Measurements from ENCODE around the gene EFNA5.

EFNA5 gene

GRCh38 chr5:107541400-107541799 lies 129.3 kb downstream of the EFNA5 start:
- no peak for DNase-seq

GRCh38 chr5:107539726-107540330 lies 130.9 kb downstream of the EFNA5 start:
- no peak for DNase-seq

GRCh38 chr5:107538805-107539445 lies 131.8 kb downstream of the EFNA5 start:
- DNase-seq, result no peak

GRCh38 chr5:107538331-107538730 lies 132.4 kb downstream of the EFNA5 start:
- DNase-seq, result no peak

GRCh38 chr5:107535849-107536248 lies 134.9 kb downstream of the EFNA5 start:
- DNase-seq, result no peak

- DNase-seq, result no peak
Measured at GRCh38 chr5:107533910-107534876, 136.5 kb downstream of the EFNA5 start.

GRCh38 chr5:107532916-107533315 lies 137.8 kb downstream of the EFNA5 start:
- DNase-seq, result no peak

- no peak for DNase-seq
Measured at GRCh38 chr5:107532169-107532878, 138.4 kb downstream of the EFNA5 start.

- DNase-seq, result no peak
Measured at GRCh38 chr5:107531308-107531707, 139.4 kb downstream of the EFNA5 start.

- no peak for DNase-seq
Measured at GRCh38 chr5:107529618-107530017, 141.1 kb downstream of the EFNA5 start.

- DNase-seq, result no peak
Measured at GRCh38 chr5:107526270-107526937, 144.3 kb downstream of the EFNA5 start.

GRCh38 chr5:107524111-107524510 lies 146.6 kb downstream of the EFNA5 start:
- DNase-seq, result no peak

GRCh38 chr5:107523029-107523680 lies 147.6 kb downstream of the EFNA5 start:
- DNase-seq, result no peak

GRCh38 chr5:107522456-107522855 lies 148.3 kb downstream of the EFNA5 start:
- no peak for DNase-seq

- DNase-seq, result no peak
Measured at GRCh38 chr5:107519900-107520354, 150.8 kb downstream of the EFNA5 start.

- DNase-seq, result no peak
Measured at GRCh38 chr5:107518616-107519015, 152.1 kb downstream of the EFNA5 start.

GRCh38 chr5:107518190-107518589 lies 152.5 kb downstream of the EFNA5 start:
- DNase-seq, result no peak

- DNase-seq, result no peak
Measured at GRCh38 chr5:107517185-107518033, 153.3 kb downstream of the EFNA5 start.

- DNase-seq, result no peak
Measured at GRCh38 chr5:107516452-107517184, 154.1 kb downstream of the EFNA5 start.

- no peak for DNase-seq
Measured at GRCh38 chr5:107515521-107516080, 155.1 kb downstream of the EFNA5 start.
